ENCODE results near the gene LARP7. TPM values are rescaled to one million over a fixed set of nuclear protein-coding genes. Genes with fewer than 3 reads are reported as not detected.
"Not testable (repeated sequence)": the region's sequence is repeated elsewhere in the genome, so short reads cannot be mapped to it uniquely, and the experiment has no call there.

LARP7 gene
- total RNA-seq, 2 experiments from 2014 or later, result 43.2 TPM

GRCh38 chr4:112626228-112626627, 10.7 kb upstream of the LARP7 start:
- no peaks in the 10 kb centered on the region for H3K4me1 Mint-ChIP-seq (ENCODE audit: low read depth)
- H3K27ac Mint-ChIP-seq, result no peak overlapping the region
- no peak for DNase-seq
- H3K9me3 Mint-ChIP-seq, result no peaks in the 10 kb centered on the region
- TF ChIP-seq, protein P1, sequence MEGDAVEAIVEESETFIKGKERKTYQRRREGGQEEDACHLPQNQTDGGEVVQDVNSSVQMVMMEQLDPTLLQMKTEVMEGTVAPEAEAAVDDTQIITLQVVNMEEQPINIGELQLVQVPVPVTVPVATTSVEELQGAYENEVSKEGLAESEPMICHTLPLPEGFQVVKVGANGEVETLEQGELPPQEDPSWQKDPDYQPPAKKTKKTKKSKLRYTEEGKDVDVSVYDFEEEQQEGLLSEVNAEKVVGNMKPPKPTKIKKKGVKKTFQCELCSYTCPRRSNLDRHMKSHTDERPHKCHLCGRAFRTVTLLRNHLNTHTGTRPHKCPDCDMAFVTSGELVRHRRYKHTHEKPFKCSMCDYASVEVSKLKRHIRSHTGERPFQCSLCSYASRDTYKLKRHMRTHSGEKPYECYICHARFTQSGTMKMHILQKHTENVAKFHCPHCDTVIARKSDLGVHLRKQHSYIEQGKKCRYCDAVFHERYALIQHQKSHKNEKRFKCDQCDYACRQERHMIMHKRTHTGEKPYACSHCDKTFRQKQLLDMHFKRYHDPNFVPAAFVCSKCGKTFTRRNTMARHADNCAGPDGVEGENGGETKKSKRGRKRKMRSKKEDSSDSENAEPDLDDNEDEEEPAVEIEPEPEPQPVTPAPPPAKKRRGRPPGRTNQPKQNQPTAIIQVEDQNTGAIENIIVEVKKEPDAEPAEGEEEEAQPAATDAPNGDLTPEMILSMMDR (IDR thresholded peaks at IDR 0.05), result no peak
- CTCF ChIA-PET, result interaction anchor here (2.1 kb wide), 1 partner anchor 139 kb away, joined by 6 read pairs; no protein-coding TSS in a partner anchor
- ATAC-seq, result no peak
- H3K36me3 Mint-ChIP-seq (ENCODE audit: low read depth), result peaks cover 22% of the 10 kb centered on the region
- POLR2A ChIA-PET, result interaction anchor here (0.6 kb wide), 1 partner anchor 38 kb away, joined by 3 read pairs; no protein-coding TSS in a partner anchor
- intact Hi-C loops (cut with micrococcal nuclease), result no loop called here
- no peaks in the 10 kb centered on the region for H3K27me3 Mint-ChIP-seq
- no peak overlapping the region for H3K4me3 Mint-ChIP-seq

- ATAC-seq, result no peak
- H3K27ac Mint-ChIP-seq, result no peak overlapping the region
- H3K4me3 Mint-ChIP-seq, result no peak overlapping the region
- ChIA-PET POLR2A (no interaction called here), CTCF (interaction anchor here (0.9 to 4.6 kb wide), 4 partner anchors 15 to 305 kb away, joined by 3 to 56 read pairs (median 3); no protein-coding TSS in a partner anchor)
- H3K9me3 Mint-ChIP-seq, result no peaks in the 10 kb centered on the region
- no peak for DNase-seq
- TF ChIP-seq, protein P1 (IDR thresholded peaks at IDR 0.05), result peak; percentile 62
- no peaks in the 10 kb centered on the region for H3K36me3 Mint-ChIP-seq (ENCODE audit: low read depth)
- H3K27me3 Mint-ChIP-seq, result no peaks in the 10 kb centered on the region
- intact Hi-C loops (cut with micrococcal nuclease), result loop anchor here (1.0 to 10.0 kb wide), 2 partner anchors 129 to 301 kb away; no protein-coding TSS in a partner anchor
- peaks cover 9% of the 10 kb centered on the region for H3K4me1 Mint-ChIP-seq (ENCODE audit: low read depth)
These were observed 3.3 kb upstream of the LARP7 start for GRCh38 chr4:112633477-112634235.

DNA sequence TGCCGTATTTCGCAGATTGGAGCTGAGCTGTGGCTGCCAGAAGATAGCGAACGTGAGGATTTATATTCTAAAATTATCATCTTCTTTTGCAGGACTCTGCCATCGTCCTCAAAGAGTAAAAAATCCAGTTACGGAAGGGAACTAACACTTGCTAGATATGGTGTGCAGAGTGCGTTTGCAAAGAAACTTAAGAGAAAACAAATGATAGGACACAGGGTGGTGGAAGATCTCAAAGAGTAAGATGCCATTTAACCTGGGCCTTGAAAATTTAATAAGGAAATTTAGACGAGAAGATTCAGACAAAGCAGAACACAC, 566 bp downstream of the LARP7 start:
- POLR2A ChIA-PET, result interaction anchor here (0.6 to 1.5 kb wide), 2 partner anchors 18 to 128 kb away, joined by 3 read pairs; no protein-coding TSS in a partner anchor
- H3K4me3 Mint-ChIP-seq, result no peak overlapping the region

GRCh38 chr4:112642526-112642925, 5.6 kb downstream of the LARP7 start:
- TF ChIP-seq, protein P1 (IDR thresholded peaks at IDR 0.05), result no peak
- no peak overlapping the region for H3K27ac Mint-ChIP-seq
- peaks cover 22% of the 10 kb centered on the region for H3K36me3 Mint-ChIP-seq (ENCODE audit: low read depth)
- H3K9me3 Mint-ChIP-seq, result no peaks in the 10 kb centered on the region
- H3K27me3 Mint-ChIP-seq, result no peaks in the 10 kb centered on the region
- ChIA-PET CTCF (interaction anchor here (1.0 to 1.9 kb wide), 4 partner anchors 14 to 296 kb away, joined by 3 to 10 read pairs (median 4); no protein-coding TSS in a partner anchor), POLR2A (no interaction called here)
- intact Hi-C loops (cut with micrococcal nuclease), result no loop called here
- ATAC-seq, result no peak
- H3K4me3 Mint-ChIP-seq, result no peak overlapping the region
- peaks cover 20% of the 10 kb centered on the region for H3K4me1 Mint-ChIP-seq (ENCODE audit: low read depth)
- no peak for DNase-seq

More for the DNA sequence above, 566 bp downstream of the LARP7 start:
- CTCF ChIA-PET, result interaction anchor here (0.6 to 4.6 kb wide), 6 partner anchors 8 to 126 kb away, joined by 3 to 56 read pairs (median 4); no protein-coding TSS in a partner anchor
- TF ChIP-seq, protein P1 (IDR thresholded peaks at IDR 0.05), result peak; percentile 15
- intact Hi-C loops (cut with micrococcal nuclease), result loop anchor here (10.0 kb wide), 1 partner anchor 297 kb away; no protein-coding TSS in a partner anchor
- H3K36me3 Mint-ChIP-seq (ENCODE audit: low read depth), result peaks cover 6% of the 10 kb centered on the region
- DNase-seq, result no peak
- ATAC-seq, result no peak
- H3K27ac Mint-ChIP-seq, result no peak overlapping the region
- peaks cover 24% of the 10 kb centered on the region for H3K4me1 Mint-ChIP-seq (ENCODE audit: low read depth)
- no peaks in the 10 kb centered on the region for H3K27me3 Mint-ChIP-seq
- no peaks in the 10 kb centered on the region for H3K9me3 Mint-ChIP-seq

DNA sequence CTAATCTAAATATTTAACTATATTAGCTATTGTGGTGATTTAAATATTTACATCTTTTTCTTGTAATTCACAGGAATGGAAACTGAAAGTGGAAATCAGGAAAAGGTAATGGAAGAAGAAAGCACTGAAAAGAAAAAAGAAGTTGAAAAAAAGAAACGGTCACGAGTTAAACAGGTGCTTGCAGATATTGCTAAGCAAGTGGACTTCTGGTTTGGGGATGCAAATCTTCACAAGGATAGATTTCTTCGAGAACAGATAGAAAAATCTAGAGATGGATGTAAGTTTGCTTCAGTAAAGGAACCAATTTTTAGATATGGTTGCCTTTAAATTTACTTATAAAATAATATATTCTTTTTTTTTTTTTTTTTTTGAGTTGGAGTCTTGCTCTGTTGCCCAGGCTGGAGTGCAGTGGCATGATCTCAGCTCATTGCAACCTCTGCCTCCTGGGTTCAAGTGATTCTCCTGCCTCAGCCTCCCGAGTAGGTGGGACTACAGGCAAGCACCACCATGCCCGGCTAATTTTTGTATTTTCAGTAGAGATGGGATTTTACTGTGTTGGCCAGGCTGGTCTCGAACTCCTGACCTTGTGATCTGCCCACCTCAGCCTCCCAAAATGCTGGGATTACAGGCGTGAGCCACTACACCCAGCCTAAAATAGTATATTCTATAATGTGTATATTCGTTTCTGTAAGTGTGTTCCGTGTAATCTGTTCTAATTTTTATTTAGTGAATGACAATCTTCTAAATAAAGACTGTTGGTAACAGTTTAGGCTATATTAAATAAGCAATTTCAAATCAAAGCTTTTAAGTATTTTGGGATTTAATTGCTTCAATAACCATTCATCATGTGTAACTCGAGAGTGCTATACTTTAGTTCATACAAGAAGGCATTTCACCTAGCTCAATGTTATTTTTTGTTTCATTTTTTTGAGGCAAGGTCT, 7.9 kb downstream of the LARP7 start:
- H3K27me3 Mint-ChIP-seq; DNase-seq; intact Hi-C loops (cut with micrococcal nuclease); POLR2A ChIA-PET; H3K4me3 Mint-ChIP-seq; H3K27ac Mint-ChIP-seq; H3K9me3 Mint-ChIP-seq; ATAC-seq: not testable (repeated sequence)
- CTCF ChIA-PET, result interaction anchor here (1.5 kb wide), 1 partner anchor 30 kb away, joined by 5 read pairs; no protein-coding TSS in a partner anchor
- peaks cover 17% of the 10 kb centered on the region for H3K4me1 Mint-ChIP-seq (ENCODE audit: low read depth)
- peaks cover 23% of the 10 kb centered on the region for H3K36me3 Mint-ChIP-seq (ENCODE audit: low read depth)

Measured in activated CD8-positive, alpha-beta T cell treated with anti-CD3 and anti-CD28 coated beads for 36 hours (primary cell).